Caki2 (cell line): ENCODE data around the gene EXOSC2. TPM values are rescaled to one million over a fixed set of nuclear protein-coding genes. Genes with fewer than 3 reads are reported as not detected.

Source experiments
- DNase-seq: peaks from one replicate; pipeline ENCODE4 v3.0.0-alpha.2; 2015; ENCODE audit warnings: low read depth
- in situ Hi-C: cut with HindIII; loops from 2 replicates; pipeline ENCODE4 v1.10.0; 2016; ENCODE audit warnings: low sequenced_read_pairs, low pct_unique_long_range_greater_than_20kb, mixed read lengths
- total RNA-seq: library from RNA; depleted of rRNA; stranded (reverse); fragments of >200 nt; shearing (Covaris generic); gene quantifications from 2 replicates; pipeline ENCODE4 v1.2.3, GENCODE V29; 2014; ENCODE audit warnings: low replicate concordance

Gene EXOSC2
- total RNA-seq, 1 experiment from 2014 or later: 41.5 TPM

DNA sequence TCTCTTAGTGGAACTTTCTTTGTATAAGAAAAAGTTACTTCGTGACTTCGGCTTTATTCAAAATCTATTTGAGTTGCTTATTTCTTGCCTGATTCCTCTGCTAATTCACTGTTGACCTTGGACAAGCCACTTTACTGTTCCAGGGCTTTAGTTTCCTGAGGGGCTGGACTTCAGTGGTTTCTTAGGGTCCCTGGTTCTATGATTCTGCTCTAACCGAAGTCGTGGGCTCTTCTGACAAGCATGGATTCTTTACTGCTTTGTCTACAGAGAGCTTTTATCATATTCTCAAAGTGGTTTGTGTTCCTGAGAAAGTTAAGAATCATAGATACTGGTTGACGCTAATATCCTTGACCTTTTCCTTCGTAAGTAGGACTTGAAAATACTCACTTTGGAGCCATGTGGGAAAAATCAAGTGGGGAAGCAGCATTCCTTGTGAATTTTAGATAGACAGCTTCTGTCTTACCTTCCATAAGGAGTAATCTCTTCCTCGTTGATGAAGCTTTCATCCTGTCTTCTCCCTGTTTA, 21.1 kb downstream of the EXOSC2 start:
- DNase-seq: no peak
- in situ Hi-C loops: no loop called here

DNA sequence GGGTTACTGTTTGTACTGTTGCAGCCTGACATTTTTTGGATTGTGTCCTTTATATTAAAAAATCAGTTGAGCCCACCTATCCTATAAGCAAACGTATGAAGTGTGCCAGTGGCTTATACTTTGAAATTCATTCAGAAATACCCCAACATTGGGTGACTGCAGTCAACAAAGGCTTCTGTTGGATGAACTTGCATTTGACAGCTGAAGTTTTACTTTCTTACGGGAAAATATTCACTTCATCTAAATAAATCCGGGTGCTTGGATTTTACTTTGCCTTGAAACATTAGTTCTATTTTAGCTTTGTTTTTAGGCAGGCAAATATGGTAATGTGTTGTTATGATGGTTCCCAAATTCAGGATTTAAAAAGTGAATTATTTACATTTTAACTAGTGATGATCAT, 21.7 kb downstream of the EXOSC2 start:
- in situ Hi-C loops: no loop called here
- no peak for DNase-seq

DNA sequence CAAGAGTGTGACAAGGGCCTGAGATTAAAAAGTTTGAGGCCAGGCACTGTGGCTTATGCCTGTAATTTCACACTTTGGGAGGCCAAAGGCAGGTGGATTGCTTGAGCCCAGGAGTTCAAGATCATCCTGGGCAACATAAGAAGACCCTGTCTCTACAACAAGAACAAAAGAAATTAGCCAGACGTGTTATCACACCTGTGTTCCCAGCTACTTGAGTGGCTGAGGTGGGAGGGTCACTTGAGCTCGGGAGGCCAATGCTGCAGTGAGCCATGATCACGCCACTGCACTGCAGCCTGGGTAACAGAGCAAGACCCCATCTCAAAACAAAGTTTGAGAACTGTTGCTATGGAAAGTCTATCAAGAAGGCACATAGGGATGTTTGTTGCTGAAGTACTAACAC, 25.0 kb downstream of the EXOSC2 start:
- DNase-seq: no peak
- in situ Hi-C loops: no loop called here

DNA sequence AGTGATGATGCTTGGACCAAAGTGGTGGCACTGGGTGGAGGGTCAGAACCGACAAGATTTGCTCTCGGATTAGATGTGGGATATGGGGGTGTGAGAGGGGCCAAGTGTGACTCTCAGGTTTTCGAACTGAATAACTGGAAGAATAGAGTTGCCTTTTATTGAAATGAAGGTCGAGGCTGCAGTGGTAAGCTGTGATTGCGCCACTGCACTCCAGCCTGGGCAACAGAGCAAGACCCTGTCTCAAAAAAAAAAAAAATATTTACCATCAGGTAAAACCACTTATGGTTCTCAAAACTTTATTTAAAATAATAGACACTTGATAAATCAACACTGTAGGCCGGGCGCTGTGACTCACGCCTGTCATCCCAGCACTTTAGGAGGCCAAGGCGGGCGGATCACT, 27.2 kb downstream of the EXOSC2 start:
- in situ Hi-C loops: no loop called here
- no peak for DNase-seq

DNA sequence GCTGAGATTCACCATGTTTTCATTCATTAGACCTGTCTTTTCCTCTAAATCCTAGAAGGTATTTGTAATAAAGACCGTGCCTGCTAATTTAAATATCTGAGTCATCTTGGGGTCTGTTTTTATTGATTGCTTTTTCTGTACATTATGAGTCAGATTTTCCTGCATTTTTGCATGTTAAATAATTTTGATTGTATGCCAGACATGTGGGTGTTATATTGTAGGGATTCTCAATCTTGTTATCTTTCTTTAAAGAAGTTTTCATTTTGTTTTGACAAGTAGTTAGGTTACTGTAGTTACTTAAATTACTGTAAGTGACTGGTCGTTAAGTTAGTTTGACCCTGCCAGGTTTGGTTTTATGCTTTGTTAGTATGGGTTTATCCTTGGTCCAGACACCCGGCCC, 35.1 kb downstream of the EXOSC2 start:
- DNase-seq: no peak
- in situ Hi-C loops: no loop called here

DNA sequence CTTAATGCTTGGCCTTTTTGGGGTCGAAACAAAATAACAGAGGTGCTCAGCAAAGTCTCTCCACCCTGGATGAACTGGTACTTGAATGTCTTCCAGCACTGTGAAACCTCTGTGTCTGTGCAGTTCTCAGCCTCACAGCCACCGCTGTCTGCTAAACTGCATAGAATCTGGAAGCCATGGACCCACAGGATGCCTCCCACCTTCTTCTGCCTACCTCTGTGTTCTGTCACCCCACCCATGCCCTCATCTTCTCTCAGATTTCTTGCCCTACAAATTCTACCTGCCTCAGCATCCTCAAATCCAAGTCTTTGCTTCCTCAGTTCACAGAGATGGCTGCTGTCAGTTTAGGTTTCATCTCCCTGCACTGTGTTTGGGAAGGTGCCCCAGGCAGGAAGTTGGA, 35.6 kb downstream of the EXOSC2 start:
- DNase-seq: no peak
- in situ Hi-C loops: no loop called here

DNA sequence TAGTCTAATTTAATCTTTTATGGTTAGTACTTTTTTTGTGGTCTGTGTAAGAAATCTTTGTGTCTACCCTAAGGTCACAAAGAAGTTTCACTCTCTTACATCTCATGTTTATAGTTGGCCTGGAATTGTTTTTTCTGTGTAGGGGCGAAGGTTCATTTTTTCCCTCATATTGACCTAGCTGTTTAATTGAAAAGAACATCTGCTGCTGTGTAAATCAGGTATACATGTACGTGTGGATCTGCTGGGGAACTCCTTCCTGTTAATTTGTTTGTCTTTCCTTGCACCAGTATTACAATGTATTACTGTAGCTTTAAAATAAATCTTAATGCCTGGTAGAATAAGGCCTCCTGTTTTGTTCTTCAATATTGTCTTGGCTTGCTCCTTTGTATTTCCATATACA, 37.8 kb downstream of the EXOSC2 start:
- in situ Hi-C loops: no loop called here
- DNase-seq: no peak

DNA sequence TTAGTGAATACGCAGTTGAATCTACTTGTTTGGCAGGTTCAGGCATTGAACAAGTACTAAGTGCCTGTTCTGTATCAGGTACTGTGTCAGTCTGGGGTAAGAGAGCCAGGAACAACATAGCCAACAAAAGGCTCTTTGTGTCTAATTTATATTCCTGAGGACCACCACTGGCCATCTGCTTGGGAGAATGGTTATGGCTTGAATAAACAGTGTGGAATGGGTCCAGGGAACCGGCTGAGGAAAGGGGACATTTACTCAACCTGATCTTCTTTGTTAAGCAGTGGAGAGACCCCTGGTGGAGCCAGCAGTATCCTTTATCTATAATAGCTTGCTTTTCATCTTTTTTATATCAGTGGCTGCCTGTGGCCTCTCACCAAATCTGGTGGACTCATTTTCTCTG, 38.6 kb downstream of the EXOSC2 start:
- in situ Hi-C loops: no loop called here
- no peak for DNase-seq

DNA sequence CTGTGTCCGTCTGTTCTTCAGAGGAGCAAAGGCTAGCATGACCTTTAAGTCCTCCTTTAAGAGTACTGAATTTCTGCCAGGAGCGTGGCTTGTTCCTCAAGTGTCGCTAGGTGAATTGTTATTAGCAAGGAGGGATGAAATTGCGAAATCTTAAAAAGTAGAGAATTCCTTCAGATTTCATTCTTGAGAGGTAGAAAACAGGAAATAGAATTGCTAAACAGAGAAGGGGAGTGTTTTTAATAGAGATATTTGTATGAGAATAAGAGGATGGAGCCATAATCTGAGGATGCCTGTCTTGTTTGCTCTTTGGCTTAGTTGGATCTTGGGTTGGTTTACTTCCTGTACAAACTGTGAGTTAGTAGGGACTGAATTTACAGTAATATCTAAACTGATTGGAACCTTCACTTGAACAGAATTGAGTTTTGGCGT, 39.2 kb downstream of the EXOSC2 start:
- DNase-seq: no peak
- in situ Hi-C loops: no loop called here

DNA sequence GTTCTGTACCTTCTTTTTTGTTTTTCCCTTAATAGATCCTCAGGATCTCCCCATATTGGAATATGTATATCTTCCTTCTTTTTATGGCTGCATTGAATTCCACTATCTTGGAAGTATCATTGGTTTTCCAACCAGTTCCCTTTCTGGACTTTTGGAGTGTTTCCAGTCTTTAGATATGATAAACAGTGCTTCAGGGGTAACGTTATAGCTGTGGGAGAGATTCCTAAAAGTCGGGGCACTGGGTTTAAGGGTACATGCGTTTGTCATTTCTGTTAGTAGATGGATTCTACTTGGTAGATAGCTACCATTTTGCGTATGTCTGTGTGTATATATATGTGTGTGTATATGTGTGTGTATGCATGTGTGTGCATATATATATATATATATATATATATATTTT, 42.0 kb downstream of the EXOSC2 start:
- in situ Hi-C loops: no loop called here

DNA sequence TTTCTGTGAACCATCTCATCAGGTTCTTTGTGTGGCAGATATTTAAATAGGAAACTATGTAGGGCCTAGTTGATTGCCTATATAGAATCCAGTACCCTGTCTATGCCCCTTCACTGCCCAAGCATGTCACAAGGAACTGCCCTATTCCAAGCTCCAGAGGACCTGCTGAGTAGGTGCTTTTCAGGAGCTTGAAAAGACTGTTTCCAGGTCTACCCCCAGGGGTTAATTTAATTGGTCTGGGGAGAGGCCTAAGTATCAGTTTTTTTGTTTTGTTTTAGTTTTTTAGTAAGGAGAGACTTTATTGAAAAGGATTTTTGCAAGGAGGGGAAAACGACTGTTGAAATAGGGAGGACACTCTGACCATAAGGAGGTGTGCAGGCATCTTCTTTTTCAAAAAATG, 43.3 kb downstream of the EXOSC2 start:
- in situ Hi-C loops: no loop called here
- no peak for DNase-seq

More for the DNA sequence above, 42.0 kb downstream of the EXOSC2 start:
- no peak for DNase-seq

DNA sequence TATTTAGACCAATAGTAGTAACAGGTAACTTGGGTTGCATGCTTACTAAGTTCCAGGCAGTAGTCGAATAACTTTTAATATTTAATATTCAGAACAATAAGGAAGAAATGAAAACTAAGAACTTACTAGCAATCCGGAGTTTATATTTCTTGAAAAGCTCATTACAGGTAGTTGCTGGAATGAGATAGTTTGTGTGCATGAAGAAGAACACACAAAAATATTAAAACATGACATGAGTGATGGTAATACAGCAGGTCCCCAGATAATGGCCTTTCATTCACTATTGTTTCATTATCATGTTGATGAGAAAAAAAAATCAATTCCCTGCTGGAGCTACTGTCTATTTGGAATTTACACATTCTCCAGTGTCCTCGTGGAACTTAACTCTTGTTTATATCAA, 44.7 kb downstream of the EXOSC2 start:
- in situ Hi-C loops: no loop called here
- no peak for DNase-seq

DNA sequence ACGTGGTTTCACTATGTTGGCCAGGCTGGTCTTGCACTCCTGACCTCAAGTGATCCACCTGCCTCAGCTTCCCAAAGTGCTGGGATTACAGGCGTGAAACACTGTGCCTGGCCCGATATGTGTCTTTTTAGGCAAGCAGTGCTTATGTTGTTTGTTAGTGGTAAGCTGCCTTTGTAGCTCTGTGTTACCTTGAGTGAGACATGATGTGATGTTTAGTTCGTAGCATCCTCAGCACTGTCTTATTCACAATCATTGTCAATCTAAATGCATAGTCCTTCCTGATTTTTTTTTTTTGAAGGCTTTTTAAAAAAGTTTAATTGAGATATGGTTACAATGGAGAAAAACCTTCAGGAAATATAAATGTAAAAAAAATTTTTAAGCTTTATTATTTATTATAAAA, 45.5 kb downstream of the EXOSC2 start:
- DNase-seq: no peak
- in situ Hi-C loops: no loop called here

DNA sequence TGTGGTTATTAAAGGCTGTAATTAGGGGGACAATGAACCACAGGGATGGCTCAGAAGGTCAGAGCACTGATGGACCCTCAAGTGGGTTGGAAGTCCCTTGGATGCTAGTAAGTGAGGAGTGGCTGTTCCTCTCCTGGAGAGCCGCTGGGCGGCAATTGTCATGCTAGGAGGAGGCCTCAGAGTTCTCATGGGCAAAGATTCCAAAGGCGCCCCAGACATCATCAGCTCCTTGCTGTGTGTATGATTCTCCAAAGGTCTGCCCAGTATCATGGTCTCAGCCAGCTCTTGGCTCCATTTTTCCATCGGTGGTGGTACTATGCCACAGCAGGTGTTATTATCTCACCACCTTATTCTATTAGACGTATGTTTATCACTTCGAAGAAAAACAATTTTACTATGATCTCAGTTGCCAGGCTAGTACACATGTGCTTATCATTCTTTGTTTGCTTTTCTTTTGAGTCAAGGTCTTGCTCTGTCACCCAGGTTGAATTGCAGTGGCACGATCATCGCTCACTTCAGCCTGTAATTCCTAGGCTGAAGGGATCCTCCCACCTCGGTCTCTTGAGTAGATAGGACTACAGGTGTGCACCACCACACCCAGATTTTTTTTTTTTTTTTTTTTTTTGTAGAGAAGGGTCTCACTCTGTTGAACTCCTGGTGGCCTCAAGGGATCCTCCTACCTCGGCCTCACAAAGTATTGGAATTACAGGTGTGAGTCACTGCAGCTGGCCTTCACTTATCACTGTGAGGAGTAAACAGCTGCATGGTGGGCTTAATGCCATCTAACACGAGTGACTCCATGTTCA, 46.8 kb downstream of the EXOSC2 start:
- in situ Hi-C loops: no loop called here
- no peak for DNase-seq

DNA sequence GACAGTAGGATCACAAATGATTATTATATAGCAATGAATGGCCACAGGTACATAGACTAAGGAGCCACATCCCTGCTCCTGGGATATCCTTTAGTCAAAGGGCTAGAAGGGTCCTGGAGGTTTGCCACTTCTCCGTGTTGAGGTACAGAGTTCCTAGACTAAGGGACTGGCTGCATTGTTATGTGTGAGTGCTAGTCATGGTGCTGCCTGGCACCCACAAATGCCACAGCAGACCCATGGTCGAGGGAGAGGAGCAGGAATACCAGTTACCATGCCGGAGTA, 47.4 kb downstream of the EXOSC2 start:
- no peak for DNase-seq
- in situ Hi-C loops: no loop called here

DNA sequence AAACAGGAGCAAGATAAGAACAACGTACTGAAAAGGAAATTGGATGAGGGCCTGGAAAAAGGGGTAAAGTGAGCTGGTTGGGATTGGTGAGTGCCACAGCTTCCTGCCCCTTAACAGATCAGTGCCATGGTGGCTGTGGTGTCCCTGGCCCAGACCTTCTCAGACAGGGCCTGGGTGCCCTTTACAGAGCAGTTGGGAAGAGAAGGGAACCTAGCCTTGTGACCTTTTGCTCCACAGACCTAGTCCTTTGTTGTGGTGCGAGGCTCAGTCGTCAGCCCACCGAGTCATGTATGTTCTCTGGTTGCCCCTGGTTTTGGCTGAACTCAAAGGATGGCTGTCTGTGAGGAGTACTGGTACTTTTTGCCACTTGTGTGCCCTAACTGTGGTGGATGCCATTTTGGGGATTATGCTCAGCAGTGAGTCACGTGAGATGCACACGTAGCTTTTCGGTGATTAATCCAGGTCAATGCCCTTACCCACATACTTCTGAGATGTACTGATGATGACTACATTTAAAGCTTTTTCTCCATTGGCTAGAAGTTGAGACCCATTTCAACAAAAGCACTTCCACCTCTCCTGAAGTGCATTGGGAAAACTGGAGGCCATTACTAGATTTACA, 48.4 kb downstream of the EXOSC2 start:
- DNase-seq: peak; percentile 31
- in situ Hi-C loops: no loop called here

DNA sequence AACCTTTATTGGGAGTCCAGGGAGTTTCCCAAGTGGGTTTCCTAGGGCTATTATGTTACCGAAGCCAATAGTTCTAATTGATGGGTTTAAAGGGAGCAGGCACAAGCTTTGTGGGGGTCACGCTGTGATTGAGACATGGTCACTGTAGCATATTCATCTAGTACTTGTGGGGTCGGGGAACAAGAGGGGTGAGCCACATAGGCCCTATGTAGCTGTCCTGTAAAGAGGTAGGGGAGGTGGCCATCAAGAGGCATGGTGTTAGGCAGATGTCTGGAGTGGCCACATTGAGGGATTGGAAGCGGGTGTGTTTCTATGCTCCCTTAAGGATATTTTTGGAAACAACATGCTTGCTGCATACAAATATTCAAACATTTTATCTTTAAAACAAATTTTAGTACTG, 50.1 kb downstream of the EXOSC2 start:
- in situ Hi-C loops: no loop called here
- DNase-seq: no peak

DNA sequence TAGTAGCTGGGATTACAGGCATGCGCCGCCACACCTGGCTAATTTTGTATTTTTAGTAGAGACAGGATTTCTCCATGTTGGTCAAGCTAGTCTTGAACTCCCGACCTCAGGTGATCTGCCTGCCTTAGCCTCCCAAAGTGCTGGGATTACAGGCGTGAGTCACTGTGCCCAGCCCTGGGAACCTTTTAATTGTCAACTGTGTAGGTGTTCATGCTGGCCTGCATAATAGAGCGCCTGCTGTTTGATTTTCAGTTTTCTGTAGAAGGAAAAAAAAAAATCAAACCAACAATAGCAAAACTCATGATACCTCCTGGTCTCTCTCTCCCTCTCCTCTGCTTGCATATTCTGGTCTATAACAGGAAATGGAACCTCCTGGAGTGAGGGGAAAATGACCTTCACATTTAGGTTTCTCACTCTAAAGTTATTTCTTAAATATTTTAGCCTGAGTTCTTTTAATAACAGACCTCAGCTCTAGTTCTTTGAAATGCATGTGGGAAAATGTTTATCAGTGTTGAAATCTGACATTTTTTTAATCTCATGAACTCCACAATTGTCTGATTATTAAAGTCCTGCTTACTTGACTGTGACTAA, 51.7 kb downstream of the EXOSC2 start:
- in situ Hi-C loops: no loop called here
- DNase-seq: no peak

DNA sequence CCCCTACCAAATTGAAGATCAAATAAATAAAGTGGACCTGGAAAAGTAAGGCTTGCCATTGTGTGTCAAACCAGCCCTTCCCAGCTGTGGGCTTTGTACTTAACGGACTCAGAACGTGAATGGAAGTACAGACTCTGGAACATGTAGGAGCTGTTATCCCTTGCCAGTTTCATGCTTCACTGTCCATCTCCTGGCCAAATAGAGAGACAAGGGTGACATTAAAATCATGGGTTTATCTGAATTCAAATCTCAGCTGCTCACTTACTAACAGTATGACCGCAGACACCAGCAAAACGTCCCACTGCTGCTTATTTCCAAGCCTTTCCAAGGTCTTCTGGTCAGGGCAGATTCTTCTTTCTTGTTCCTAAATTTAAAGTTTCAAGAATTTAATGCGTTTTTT, 52.2 kb downstream of the EXOSC2 start:
- in situ Hi-C loops: no loop called here

More for the DNA sequence above, 52.2 kb downstream of the EXOSC2 start:
- no peak for DNase-seq
